HL-60/S4 treated with retinoic acid at 250 ng/mL for 4 days and 3 days (cell line): ENCODE measurements around the gene HMSD.

Experiments used
- in situ Hi-C: fragments of 300-500 bp; cut with MboI; formaldehyde crosslinking; loops from 2 replicates; pipeline ENCODE4 v1.7.0; 2022; ENCODE audit warnings: low sequenced_read_pairs

HMSD gene

DNA sequence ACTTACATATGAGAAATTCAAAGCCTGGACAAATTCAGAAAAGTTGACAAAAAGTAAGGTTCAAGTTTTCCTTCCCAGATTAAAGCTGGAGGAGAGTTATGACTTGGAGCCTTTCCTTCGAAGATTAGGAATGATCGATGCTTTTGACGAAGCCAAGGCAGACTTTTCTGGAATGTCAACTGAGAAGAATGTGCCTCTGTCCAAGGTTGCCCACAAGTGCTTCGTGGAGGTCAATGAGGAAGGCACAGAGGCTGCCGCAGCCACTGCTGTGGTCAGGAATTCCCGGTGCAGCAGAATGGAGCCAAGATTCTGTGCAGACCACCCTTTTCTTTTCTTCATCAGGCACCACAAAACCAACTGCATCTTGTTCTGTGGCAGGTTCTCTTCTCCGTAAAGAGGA lies 37.8 kb downstream of the HMSD start:
- in situ Hi-C loops, result loop anchor here (25.0 kb wide), 1 partner anchor 475 kb away; no protein-coding TSS in a partner anchor

DNA sequence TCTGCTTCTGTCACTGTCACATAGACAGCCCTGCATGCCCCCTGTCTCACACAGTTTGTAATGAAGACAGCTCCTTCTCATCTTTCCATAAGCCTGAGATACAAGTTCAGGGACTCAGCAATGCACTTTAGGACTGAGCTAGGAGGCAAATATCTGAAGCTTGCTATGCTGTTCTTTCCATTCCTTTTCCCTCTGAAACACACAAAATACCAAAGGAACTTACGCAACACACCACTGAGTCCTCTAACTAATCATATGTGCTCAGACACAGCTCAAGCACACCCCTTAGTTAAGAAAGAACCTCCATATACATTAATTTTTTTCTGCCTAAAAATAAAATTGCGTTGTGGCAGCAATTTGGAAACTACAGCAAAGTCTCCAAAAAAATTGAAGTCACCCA lies 38.6 kb downstream of the HMSD start:
- in situ Hi-C loops, result loop anchor here (25.0 kb wide), 1 partner anchor 475 kb away; no protein-coding TSS in a partner anchor

DNA sequence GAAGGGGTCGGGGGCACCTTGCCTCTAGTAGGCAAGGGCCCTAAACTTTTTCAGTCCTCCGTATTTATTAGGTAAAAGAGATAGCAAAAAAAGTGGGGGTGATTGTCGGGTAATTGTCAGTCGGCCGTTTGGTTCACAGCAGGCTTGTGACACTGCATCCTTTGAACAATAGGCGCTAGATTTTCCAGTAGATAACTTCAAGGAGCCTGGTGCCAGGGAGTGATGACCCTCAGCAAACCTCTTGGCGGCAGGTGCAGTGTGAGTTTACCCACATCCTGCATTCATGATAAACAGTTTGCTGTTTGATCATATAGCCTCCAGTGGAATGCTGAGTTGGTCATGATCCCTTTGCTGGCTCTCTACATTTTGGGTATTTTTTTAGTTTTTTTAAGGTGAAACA lies 43.6 kb downstream of the HMSD start:
- in situ Hi-C loops, result loop anchor here (10.0 to 25.0 kb wide), 2 partner anchors 98 to 480 kb away; no protein-coding TSS in a partner anchor

DNA sequence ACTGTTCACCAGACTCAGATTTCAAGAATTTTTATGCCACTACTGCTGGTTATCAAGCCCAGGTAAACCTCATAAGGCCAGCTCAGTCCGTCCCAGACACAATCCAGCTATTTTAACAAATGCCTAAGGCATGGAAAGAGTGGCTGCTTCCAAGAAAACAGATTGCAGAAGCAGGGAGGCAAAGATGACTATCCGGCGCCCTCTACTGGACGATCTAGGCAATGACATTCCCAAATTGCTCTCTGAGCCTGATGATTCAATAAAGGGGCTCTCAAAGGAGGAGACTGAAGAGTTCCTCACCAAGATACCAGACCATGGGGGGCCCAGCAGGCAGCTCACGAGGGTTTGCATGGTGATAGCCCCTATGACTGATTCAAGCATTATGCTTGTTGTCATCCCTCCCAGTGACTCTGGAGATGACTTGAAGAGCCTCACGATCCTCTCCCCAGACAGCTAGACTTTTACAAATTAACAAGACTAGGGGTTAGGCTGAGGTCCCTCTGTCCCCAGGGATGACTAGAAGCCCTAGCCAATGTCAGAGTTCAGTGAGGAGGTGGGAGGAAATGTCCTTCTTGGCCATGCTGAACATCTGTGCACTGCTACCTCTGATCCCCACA lies 45.8 kb downstream of the HMSD start:
- in situ Hi-C loops, result loop anchor here (10.0 to 25.0 kb wide), 2 partner anchors 100 to 483 kb away; no protein-coding TSS in a partner anchor

DNA sequence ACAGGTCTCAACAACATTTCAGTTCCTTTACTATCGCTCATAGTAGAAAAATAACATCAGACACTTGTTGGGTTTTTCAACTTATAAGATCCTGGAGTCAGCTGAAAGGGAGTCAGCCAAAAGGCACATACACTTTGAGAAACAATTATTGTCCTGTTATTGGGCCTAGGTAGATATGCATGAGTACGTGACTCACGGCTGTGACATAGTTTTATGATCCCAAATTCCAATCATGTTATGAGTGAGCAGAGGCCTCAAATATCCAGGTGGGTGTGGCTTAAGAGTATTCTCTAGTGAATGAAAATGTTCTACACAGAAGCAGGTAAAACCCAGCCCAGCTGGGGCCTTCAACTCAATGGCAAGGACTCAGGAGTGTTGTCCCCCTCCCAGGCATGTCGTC lies 47.9 kb downstream of the HMSD start:
- in situ Hi-C loops, result loop anchor here (10.0 to 25.0 kb wide), 2 partner anchors 102 to 485 kb away; no protein-coding TSS in a partner anchor

DNA sequence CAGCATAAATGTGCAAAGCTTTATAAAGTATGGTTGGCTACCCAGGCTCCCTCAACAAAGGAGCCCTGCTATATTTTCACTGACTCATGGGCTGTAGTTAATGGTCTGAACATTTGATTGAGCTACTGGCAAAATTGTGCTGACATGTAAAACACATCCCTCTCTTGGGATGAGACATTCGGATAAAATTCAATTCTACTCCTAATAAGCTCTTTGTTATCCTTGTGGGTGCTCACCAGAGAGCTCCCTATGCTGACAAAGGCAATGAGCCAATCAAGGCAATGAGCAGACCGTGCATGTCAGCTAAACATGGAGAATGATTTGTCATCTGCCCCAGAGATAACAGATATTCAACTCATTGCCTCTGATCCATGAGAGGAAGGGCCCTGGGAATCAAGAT lies 48.5 kb downstream of the HMSD start:
- in situ Hi-C loops, result loop anchor here (10.0 to 25.0 kb wide), 2 partner anchors 103 to 485 kb away; no protein-coding TSS in a partner anchor

DNA sequence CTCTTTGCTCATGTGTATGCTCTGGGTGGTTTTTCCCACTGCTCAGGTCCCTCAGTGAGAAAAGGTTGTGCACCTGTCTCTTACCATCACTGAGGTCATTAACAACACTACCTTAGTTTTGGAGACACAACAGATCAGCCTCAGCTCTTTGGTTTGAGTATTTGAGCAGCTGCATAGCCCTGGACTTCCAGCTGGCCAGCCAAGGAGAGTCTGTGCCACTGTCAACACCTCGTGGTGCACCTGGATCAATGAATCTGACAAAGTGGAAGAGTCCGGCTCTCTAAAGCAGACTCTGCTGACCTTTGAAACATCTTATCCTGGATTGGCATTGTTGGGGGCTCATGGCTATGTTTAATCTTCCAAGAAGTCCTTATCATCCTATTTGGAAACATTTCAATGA lies 50.8 kb downstream of the HMSD start:
- in situ Hi-C loops, result loop anchor here (10.0 to 25.0 kb wide), 2 partner anchors 105 to 488 kb away; no protein-coding TSS in a partner anchor

DNA sequence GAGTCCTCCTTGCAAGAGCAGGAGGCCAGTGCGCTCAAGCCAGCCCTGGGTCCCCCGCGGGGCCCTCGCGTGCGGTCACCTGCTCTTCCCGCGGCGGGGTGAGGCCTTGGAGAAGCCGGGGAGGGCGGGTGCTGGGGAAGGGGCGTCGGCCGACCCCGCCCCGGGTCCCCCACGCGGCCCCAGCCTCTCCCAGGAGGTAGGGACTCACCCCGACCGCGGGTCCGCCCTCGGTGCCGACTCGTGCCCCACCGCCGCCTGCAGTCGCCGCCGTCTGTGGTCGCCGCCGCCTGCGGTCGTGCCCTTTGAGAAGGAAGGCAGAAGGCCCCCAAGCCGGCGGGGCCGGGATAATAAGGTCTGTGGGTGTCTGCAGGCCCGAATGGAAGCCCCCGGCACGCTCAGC lies 53.5 kb downstream of the HMSD start:
- in situ Hi-C loops, result no loop called here

DNA sequence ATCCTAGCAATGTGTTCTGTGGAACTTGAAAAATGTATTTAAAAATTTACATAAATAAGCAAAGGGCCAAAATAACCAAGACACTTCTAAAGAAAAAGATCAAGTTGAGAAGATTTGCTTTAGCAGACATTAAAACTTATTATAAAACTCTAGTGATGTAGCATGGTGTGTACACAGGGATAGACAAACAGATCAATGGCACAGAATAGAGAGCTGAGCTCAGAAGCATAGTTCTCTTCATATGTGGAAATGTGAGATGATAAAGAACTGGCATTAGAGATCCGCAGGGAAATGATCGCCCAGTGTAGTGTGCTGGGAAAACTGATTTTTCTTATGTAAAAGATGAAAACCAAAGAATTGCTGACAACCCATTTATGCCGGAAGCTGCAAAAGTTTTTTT lies 60.2 kb downstream of the HMSD start:
- in situ Hi-C loops, result no loop called here
